ENCODE results near the gene MYT1. TPM values are rescaled to one million over a fixed set of nuclear protein-coding genes. Genes with fewer than 3 reads are reported as not detected.
A peak's percentile ranks its signal among the peaks of the same experiment; 100 is the strongest.
"Not testable (repeated sequence)": the region's sequence is repeated elsewhere in the genome, so short reads cannot be mapped to it uniquely, and the experiment has no call there.

MYT1 gene
- total RNA-seq, 1 experiment from 2014 or later: not detected

GRCh38 chr20:64166721-64167615 lies 2.7 kb downstream of the MYT1 start:
- no peak for DNase-seq (ENCODE audit: low read depth)

DNA sequence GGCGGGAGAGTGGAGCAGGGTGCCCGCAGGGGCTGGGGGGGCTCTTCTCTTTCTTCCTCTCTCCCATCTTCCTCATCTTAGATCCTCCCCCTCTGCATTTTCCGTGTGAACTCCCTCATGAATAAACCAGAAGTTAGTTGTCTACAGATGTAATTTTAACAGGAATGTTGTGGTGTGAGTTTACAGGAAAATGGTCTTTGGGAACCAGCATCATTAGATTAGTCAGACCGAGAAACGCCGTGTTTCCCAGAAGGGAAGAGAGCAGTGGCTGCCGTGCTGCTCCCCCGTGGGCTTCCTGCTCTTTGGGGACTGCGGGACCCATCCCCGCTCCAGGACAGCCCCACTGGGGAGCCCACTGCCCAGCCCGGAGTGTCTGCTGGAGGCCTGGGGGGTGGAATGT lies 3.4 kb downstream of the MYT1 start:
- peak; percentile 55 for DNase-seq (ENCODE audit: low read depth)

DNA sequence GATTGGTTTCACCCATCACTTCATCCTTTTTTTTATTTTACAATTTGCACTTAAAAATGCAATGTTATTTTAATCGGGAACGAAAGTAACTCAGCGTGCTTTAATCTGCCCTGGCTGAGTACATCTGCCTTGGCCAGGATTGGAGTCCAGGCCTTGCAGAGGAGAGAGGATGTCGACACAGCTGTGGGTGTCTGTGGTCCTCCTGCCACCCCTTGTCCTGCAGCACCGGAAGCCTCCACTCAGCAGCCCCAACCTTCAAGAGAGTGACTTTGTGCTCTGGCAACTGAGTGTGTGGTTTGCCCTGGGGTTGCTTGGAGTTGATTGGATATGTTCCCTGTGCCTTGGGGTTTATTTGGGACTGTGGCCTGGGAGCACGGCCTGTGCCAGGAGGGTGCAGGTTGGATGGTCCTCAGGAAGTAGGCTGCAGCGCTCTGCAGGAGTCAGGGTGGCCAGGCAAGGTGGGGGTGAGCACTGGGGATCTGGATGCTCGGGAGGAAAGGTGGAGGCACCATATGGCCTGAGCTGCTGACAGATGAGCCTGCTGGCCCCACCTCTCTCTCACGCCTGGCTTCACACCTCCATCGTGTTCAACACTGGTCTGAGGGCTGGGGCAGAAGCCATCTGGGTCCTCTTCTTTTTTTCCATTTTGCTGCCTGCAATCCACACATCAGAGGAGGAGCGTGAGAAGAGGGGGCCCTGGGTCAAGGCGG lies 4.3 kb downstream of the MYT1 start:
- peak; percentile 54 for DNase-seq (ENCODE audit: low read depth)

DNA sequence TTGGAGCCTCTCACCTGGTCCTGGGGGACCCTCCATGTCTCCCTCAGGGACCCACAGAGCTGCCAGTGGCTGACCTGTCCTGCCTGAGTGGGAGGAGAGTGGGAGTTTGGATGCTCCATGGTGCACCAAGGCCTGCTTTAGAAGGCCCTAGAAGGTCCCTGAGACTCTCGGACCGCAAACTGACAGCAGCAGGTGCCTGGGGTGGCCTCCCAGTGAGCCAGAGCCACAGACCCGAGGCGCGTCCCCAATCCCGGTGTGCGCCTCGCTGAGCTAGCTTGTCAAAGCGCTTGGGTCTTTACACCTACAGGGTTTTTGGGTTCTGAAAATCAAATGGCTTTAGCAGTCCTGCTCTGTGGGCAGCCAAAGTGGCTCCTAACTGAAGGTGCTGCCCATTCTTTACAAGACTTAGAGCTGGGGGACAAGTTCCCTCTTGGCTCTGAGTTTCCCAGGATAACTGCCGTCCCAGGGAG lies 4.9 kb downstream of the MYT1 start:
- no peak for DNase-seq (ENCODE audit: low read depth)

DNA sequence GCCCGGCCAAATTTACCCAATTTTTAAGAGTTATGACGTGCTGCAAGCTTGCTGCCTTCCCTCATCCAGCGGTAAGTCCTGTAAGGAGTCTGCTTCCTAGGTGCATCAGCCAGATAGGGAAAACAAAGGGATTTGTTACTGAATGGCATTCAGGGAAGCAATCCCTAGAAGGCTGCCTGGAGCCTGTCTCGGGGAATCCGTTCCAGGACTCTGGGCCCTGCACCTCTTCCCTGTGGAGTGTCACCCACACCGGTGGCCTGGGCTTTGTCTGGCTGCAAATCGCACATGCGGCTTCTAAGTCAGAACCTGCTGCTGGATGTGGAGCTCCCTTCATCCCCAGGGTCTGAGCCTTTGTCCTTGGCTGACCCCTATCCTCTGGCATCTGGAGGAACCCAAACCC lies 7.0 kb downstream of the MYT1 start:
- DNase-seq (ENCODE audit: low read depth): no peak

DNA sequence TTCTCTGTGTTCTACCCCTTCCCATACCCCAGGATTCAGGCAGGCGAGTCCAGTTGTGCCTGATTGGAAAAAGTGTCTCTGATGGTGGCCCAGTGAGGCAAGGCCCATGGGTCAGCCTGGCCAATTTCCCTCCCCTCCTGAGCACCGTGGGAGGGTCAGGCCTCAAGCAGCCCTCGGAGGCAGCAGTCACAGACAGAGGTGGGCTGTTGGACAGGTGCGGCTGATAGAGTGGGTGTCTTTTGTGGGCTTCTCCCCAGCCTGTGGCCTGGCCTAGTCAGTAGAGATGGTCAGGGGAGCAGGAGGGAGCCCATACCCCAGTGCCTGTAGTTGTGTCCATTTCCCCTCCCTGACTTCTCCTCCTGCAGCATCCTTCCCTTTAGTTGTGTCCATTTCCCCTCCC lies 8.9 kb downstream of the MYT1 start:
- DNase-seq (ENCODE audit: low read depth): no peak

DNA sequence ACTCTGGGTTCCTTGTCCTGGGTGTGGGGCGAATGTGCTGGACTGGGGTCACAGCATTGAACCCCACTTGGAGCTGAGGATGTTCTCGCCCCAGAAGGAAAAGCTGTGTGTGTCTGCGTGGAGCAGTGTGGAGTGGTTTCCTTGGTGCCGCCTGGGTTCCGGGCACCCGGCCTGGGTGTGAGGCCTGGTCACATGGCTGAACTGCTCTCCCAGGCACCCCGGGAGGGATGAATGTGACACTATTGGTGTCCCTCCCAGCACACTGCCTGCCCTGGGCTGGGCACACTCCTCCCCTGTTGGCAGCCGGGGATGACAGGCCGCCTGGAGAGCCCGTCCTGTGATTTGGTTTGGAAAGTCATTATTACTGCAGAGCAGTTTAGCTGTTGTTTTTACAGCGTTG lies 12.3 kb downstream of the MYT1 start:
- no peak for DNase-seq (ENCODE audit: low read depth)

DNA sequence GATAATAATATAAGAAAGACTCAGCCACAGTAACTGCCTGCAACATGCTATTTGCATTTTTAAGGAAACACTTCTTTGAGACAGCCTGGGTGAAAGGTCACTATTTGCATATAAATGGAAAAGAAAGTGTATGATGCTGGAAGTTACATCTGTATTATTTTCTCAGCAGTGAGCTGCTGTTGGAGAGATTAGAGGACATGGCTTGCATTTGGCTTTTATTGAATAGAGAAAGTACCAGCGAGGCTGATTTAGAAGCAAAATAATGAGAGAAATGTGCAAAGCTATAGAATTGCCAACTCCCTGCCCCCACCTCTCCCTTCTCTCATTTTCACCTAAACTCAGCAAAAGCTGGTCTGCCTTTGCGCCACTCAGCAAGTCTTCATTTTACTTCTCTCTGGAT lies 12.7 kb downstream of the MYT1 start:
- no peak for DNase-seq (ENCODE audit: low read depth)

DNA sequence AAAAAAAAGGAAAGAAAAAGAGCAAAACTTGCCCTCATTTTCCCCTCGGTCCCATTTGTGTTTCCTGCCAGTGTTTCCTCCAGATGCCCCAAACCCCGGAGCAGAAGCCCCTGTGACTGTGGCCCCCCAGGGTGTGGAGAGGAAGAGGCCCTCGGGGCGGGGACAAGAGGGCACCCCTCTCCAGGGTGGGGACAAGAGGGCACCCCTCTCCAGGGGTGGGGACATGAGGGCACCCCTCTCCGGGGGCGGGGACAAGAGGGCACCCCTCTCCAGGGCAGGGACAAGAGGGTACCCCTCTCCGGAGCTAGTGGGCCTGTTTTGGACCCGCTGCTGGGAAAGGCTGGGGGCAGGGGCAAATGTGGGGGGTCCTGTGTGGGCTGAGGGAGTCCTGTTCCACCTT lies 13.1 kb downstream of the MYT1 start:
- DNase-seq (ENCODE audit: low read depth): no peak

GRCh38 chr20:64177787-64178186 lies 13.5 kb downstream of the MYT1 start:
- DNase-seq (ENCODE audit: low read depth): no peak

DNA sequence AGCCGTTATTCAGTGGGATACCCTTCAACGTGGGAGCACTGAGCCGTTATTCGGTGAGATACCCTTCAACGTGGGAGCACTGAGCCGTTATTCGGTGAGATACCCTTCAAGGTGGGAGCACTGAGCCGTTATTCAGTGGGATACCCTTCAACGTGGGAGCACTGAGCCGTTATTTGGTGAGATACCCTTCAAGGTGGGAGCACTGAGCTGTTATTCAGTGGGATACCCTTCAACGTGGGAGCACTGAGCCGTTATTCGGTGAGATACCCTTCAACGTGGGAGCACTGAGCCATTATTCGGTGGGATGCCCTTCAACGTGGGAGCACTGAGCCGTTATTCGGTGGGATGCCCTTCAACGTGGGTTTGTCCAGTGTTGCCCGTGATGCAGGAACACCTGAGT lies 14.7 kb downstream of the MYT1 start:
- DNase-seq (ENCODE audit: low read depth): not testable (repeated sequence)

GRCh38 chr20:64179805-64180204 lies 15.6 kb downstream of the MYT1 start:
- no peak for DNase-seq (ENCODE audit: low read depth)

DNA sequence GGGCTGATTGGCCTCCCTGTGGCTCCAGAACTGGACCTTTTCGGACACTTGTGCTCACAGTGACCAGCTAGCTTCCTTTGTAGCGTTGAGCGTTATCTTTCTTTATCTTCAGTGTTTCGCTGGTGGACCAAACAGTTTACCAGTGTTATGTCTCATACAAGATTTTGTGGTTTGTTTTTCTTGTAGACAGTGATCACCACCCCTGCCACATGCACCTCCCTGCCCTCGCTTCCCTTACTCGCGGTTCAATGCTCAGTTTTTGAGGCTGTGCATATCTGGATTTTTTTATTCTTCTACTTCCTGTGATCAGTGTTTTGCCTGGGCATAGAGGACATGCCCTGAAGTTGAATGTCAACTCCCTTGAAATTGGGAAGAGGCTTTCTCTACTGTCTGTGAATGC lies 16.4 kb downstream of the MYT1 start:
- DNase-seq (ENCODE audit: low read depth): no peak

GRCh38 chr20:64181391-64181790 lies 17.1 kb downstream of the MYT1 start:
- no peak for DNase-seq (ENCODE audit: low read depth)

DNA sequence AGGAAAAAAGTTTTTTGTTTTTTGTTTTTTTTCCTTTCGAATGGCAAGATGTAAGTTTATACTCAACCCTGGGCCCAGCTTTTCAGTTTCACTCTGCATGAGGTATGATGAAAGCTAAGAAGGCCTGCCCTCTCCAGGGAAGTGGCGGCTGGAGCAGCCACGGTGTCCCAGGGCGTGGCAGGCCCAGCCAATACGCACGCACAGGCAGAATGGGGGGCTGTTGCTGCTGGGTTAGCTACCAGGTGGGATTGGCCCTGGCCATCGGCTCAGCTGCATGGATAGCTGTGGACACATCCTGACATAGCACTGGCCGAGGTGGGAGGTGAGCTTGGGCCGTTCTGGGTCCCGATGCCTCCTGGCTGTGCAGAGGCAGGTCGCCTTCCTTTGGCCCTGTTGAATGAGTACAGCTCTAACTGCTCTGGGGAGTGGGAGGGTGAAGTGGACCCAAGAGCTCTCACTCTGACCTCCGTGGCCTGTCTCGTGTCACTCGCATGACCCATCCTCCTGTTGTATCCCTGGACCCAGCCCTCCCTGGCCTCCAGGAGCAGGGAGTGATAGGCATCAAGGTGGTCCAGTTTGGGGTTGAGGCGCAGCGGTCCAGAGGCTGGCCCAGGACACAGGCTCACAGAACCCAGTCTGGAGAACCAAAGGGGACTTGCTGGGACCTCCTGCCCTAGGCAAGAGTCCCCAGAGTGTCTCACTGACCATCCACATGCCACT lies 18.1 kb downstream of the MYT1 start:
- DNase-seq (ENCODE audit: low read depth): no peak

DNA sequence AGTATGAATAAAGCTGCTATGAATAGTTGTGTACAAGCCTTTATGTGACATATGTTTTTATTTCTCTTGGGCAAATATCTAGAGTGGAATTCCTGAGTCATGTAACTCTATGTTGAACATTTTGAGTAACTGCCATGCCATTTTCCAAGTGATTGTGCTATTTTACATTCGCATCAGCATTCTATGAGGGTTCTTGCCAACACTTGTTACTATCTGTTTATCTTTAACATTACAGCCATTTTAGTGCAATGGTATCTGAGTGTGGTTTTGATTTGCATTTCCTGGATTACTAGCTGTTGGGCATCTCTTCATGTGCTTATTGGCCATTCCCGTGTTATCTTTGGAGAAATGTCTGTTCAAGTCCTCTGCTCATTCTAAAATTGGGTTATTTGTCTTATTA lies 19.1 kb downstream of the MYT1 start:
- DNase-seq (ENCODE audit: low read depth): no peak

- DNase-seq (ENCODE audit: low read depth): no peak
Observed at GRCh38 chr20:64184795-64185194, 20.5 kb downstream of the MYT1 start.

- DNase-seq (ENCODE audit: low read depth): no peak
Observed at GRCh38 chr20:64185276-64185900, 21.1 kb downstream of the MYT1 start.

DNA sequence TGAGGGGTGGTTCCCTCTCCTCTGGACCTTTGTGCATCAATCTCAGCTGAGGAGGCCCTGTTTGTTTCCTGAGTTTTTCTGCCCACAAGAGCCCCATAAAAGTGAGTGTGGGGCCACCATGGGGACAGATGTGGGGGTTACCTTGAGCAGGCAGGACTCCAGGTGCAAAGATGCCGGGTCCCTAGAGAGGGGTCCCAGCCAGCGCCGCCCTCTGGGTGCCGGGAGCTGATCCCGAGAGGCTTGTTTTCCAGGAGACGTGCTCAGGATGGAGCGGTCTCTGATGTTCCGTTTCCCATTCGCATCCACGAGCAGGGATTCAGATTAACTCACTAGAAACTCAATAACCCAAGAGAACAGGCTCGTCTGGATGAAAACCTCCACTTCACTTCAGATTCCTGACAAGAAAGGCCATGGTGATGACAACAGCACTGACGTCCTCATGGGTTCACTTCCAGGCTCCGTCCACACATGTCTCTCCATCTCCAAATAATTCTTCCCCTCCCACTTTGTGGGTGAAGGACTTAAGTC lies 21.9 kb downstream of the MYT1 start:
- no peak for DNase-seq (ENCODE audit: low read depth)

GRCh38 chr20:64187213-64187612 lies 23.0 kb downstream of the MYT1 start:
- DNase-seq (ENCODE audit: low read depth): not testable (repeated sequence)

GRCh38 chr20:64188091-64188490 lies 23.8 kb downstream of the MYT1 start:
- DNase-seq (ENCODE audit: low read depth): no peak
